HG02884 (cell line): ENCODE measurements around the gene UBE3C.

Source experiments
- ATAC-seq: cut with Tn5 transposase; IDR thresholded peaks from one replicate; pipeline ENCODE4 v1.9.1; 2021; ENCODE audit warnings: mild to moderate bottlenecking, moderate library complexity; ENCODE audit not compliant: unreplicated experiment

Gene UBE3C

DNA sequence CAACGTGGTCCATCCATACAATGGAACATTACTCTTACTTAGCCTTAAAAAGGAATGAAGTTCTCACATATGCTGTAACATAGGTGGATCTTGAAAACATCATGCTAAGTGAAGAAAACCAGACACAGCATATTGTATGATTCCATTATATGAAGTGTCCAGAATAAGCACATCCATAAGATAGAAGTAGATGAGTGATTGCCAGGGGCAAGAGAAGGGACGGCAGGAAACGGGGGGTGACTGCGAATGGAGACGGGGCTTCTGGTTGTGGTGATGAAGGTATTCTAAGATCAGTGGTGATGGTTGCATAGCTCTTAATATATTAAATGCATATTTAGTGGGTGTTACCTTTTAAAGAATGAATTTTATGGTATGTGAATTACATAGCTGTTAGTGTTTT lies 29.8 kb downstream of the UBE3C start:
- ATAC-seq, result no peak

GRCh38 chr7:157176771-157177170 lies 38.0 kb downstream of the UBE3C start:
- no peak for ATAC-seq

DNA sequence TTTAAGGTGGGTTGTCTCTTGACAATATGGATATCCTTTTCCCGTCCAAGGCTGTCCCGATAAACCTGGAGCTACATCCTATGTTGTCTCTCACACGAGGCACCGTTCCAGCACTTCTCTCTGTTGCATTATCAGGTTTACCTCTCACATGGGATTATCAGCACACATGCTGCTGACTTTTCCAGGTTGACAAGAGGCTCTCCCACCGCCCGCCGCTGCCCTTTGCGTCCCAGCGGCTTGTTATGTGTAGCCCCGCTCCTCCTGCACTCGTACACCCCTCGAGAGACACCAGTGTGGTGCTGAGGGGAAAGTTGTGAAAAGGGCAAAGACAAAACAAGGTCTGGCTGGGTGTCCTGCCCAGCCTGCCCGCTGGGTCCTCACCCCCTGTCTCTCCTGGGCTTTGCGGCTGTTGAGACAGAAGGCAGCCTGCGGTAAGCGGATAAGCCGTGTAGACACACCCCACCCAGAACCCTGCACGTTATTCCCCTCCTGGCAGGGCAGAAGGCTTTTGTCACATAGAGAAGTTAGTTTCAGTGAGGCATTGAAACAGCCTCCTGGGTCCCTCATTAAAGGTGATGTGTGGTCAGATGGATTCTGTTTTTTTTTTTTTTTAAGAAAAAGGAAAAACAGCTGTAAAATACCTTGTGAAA lies 38.7 kb downstream of the UBE3C start:
- ATAC-seq, result no peak

- peak; percentile 57 for ATAC-seq
Observed at GRCh38 chr7:157177983-157178381, 39.3 kb downstream of the UBE3C start.

GRCh38 chr7:157183832-157184231 lies 45.1 kb downstream of the UBE3C start:
- ATAC-seq, result no peak

DNA sequence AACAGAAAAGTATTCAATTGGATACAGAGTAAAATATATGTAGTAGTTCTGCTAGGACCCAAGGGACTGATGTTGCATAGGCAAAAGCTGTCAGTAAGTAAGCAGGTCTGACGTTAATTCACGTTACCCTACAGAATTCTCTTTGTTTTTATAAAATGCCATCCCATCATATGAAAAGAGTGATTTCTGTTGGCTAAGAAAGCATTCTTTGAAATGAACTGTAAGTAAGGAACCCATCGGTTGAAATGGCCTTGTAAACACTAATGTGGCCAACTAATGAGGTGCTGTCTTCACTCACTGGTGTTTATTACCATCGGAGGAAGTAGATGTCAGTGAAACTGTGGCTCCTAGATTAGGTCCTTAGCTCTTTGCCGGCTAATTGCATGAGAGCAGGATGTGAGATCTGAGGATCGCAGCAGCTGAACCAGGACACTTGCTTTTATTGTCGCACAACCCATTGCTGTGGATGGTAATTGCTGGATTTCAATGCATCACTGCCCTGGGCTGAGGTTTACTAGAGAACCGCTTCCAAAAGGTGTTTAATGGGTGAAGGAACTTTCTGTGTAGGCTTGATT lies 49.5 kb downstream of the UBE3C start:
- no peak for ATAC-seq

DNA sequence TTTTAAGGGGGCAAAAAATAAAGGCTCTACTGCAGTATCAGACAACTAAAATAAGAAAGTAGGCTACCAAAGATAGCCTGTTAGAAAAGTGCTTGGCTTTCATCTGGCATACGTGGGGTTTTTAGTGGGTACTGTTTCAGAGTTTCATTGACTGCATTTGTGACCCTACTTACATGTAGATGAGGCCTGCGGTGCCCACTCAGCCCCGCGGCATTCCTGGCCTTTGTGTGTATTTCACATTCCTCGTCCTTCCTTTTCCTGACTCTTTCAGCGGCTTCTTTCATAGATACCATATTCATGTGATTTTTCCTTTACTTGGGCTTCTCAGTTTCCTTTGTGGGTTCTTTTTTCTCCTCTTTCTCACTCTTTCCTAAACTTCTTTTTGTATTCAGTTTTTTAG lies 50.7 kb downstream of the UBE3C start:
- no peak for ATAC-seq

- ATAC-seq, result no peak
Observed at GRCh38 chr7:157192861-157193260, 54.1 kb downstream of the UBE3C start.

- ATAC-seq, result no peak
Observed at GRCh38 chr7:157193274-157193673, 54.5 kb downstream of the UBE3C start.

DNA sequence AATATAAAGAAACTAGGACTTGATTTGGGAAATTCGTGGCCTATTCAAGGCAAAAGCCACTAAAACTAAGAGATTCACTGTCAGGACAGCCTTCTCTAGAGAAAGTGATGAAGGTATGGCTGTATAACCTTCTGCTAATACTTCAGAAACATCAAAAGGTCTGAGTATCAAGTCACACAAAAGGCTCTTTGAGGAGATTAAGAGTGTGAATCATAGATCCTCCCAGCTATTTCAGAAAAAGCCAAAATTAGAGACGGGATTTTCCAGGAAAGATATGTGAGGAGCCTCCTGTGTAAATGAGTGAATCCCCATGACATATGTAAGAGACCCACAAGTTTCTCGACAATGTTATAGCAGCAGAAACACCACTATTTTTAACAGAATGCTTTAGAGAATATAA lies 56.2 kb downstream of the UBE3C start:
- no peak for ATAC-seq

- ATAC-seq, result no peak
Observed at GRCh38 chr7:157195868-157196267, 57.1 kb downstream of the UBE3C start.

DNA sequence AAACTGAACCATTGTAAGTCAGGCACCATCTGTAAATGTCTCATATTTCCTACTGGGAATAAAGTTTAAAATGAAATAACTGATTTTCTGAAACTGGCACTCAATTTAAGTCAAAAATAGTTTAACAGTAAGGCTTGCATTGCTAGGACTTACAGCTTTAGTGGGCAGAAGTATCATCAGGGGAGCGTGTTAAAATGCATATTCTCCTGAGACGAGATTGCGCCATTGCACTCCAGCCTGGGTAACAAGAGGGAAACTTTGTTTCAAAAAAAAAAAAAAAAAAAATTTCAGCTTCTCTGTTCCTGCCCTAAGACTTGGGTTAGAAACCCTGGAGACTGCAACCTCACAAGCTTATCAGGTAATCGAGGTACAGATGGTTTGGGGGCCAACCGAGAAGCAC lies 65.4 kb downstream of the UBE3C start:
- no peak for ATAC-seq

GRCh38 chr7:157205438-157205837 lies 66.7 kb downstream of the UBE3C start:
- ATAC-seq, result no peak

- ATAC-seq, result no peak
Observed at GRCh38 chr7:157208571-157209413, 70.1 kb downstream of the UBE3C start.

- no peak for ATAC-seq
Observed at GRCh38 chr7:157210682-157211081, 72.0 kb downstream of the UBE3C start.

DNA sequence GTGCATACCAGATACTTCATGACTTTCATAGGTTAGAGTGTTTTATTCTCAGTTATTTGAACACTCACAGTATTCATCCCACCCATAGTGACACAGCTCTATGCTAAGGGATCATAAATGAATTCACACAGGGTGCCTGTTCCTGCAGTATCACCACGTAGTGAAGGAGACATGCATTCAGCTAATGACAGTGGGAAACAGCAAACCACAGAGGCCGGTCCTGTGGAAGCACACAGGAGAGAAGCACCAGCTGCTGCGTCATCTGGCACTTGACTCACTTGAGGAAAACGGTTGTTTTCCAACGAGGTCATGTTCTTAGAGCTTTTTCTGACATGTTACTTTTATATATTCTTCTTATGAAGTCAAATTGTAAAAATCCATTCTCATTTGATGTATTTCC lies 73.0 kb downstream of the UBE3C start:
- no peak for ATAC-seq

- peak; percentile 91 for ATAC-seq
Observed at GRCh38 chr7:157219154-157219553, 80.4 kb downstream of the UBE3C start.

DNA sequence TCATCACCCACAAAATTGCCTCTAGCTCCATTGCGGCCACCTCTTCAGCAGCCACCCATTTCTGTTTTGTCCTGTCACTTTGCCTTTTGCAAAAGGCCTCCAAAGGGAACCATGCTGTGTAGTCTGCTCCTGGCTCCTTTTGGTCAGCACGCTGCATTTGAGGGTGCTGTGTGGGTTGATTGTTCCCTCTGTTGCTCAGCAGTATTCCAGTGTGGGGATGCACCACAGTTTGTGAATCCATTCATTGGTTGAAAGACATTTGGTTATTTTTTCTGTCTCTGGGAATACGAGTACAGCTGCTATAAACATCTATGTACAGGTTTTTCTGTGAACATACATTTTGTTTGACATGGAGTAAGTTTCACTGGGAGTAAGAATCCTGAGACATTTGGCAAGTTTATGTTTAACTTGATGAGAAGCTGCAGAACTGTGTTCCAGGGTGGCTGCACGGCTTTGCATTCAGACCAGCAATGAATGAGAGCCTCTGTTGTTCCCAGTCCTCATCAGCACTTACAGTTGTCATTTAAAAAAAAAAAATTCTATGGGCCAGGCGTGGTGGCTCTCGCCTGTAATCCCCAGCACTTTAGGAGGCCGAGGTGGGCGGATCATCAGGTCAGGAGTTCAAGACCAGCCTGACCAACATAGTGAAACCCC lies 82.3 kb downstream of the UBE3C start:
- no peak for ATAC-seq

GRCh38 chr7:157222687-157223086 lies 84.0 kb downstream of the UBE3C start:
- ATAC-seq, result no peak

- no peak for ATAC-seq
Observed at GRCh38 chr7:157224627-157225026, 85.9 kb downstream of the UBE3C start.

GRCh38 chr7:157228864-157229422 lies 90.2 kb downstream of the UBE3C start:
- ATAC-seq, result no peak
